ENCODE results near the gene PSMD3.
"Not testable (repeated sequence)": the region's sequence is repeated elsewhere in the genome, so short reads cannot be mapped to it uniquely, and the experiment has no call there.

Gene PSMD3

DNA sequence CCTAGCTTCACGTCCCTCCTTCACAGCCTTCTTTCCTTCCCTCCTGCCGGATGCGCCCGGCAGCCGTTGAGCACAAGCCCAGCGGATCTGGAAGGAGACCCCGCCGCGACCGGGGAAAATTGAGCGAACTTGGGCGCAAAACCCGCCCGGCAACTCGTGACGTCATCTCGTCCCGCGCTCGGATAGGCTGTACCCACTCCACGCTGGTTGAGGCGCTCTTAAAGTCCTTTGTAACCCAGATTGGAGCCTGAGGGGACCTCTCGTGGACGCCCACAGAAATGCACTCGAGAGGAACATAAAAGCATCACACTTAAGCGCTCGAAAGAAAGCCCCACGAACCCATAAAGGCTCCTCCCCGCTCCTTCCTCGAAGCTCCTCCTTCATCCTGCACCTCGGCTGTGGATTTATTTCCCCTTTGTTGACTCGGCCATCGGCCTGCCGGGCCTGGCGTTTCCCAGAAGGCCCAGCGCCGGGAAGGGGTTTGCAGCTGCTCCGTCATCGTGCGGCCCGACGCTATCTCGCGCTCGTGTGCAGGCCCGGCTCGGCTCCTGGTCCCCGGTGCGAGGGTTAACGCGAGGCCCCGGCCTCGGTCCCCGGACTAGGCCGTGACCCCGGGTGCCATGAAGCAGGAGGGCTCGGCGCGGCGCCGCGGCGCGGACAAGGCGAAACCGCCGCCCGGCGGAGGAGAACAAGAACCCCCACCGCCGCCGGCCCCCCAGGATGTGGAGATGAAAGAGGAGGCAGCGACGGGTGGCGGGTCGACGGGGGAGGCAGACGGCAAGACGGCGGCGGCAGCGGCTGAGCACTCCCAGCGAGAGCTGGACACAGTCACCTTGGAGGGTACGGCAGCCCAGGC lies at the start of gene PSMD3:
TSS of gene PSMD3 (plus strand) at position 457 of the 856 bp plus-strand sequence. CDS start at position 621, 164 bp downstream.
- DNase-seq (ENCODE audit: low spot score), result peak; percentile 75

DNA sequence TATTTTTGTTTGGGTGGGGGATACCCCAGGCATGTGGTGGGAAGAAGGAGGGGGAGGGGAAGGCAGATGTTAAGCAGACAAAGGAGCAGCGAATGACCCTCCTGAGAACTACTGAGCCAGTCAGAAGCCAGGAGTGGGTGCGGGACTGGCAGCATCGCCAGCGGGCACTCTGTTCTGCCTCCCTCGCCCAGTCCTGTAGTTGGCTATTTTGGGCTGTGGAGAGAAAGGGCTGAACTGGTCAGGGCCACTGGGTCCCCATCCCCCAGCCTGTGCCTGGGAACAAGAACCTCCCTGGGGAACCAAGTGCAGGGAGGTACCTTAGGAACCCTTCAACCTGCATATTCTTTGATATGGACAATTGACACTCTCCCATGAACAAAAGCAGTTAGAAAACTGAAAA lies 46.7 kb upstream of the PSMD3 start:
- DNase-seq (ENCODE audit: low spot score), result no peak

DNA sequence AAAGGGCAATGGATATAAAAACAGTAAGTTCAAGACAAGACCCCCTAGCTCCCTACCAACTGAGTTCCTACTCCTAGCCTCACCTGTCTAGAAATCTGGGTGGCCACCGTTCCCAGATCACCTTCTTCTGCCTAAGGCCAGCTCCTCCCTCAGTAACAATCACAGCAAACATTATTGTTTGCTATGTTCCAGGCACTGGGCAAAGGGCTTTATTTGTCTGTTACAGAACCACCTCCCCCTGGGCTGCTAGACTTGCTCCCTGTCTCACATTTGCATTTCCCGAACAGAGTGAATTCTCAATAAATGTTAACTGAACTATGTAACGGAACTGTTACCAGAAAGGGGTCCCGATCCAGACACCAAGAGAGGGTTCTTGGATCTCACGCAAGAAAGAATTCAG lies 46.3 kb upstream of the PSMD3 start:
- DNase-seq (ENCODE audit: low spot score), result no peak

DNA sequence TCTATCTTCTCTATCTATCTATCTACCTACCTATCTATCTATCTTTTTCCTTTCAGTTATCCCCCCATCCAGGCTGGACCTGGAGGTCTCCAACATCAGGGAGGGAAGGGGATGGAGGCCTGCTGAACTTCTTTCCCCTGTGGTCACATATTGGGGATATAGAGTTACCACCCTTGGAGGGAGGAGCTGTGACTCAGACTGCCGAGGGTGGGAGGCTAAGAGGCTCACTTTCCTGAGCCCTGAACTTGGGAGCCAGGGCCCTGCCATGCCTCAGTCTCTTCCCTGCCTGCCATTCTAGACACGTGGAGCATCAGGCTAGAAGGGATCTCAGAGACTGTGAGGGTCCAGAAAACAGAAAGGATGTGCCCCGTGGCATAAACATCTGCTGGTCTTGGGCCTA lies 44.7 kb upstream of the PSMD3 start:
- no peak for DNase-seq (ENCODE audit: low spot score)

DNA sequence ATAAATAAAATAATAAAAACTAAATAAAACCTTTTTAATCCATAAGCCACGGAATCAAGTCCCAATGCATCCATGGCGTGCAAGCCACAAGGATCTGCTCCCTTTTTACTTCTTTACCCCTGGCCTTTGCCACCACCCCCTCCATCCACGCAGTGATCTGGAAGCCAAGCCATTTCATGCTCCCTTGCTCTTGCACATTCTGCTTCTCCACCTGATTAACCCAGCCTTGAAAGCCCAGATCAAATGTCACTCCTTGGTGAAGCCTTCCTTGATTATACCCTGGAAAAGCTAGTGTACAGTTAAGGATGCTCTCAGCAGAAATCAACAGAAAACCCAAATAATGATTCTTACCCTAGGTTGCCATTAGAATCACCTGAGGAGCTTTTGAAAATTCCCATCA lies 43.2 kb upstream of the PSMD3 start:
- DNase-seq (ENCODE audit: low spot score), result no peak

DNA sequence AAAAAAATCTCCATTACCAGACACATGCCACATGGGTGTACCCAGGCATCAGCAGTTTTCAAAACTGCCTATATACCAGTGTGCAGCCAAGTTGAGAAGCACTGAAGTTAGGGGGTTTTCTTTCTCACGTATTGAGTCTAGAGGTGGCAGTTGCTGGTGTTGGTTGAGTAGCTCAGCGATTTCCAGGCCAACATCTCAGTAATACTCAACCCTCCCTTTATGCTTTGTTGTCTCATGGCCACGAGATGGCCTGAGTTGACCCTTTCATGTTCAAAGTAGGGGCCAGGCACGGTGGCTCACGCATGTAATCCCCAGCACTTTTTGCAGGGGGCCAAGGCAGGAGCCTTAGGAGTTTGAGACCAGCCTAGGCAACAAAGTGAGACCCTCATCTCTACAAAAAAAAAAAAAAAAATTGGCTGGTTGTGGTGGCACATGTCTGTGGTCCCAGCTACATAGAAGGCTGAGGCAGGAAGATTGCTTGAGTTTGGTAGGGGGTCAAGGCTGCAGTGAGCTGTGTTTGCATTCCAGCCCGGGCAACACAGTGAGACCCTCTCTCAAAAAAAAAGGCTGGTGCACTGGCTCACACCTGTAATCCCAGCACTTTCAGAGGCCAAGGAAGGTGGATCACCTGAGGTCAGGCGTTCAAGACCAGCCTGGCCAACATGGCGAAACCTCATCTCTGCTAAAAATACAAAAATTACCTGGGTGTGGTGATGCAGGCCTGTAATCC lies 42.3 kb upstream of the PSMD3 start:
- DNase-seq (ENCODE audit: low spot score), result no peak

DNA sequence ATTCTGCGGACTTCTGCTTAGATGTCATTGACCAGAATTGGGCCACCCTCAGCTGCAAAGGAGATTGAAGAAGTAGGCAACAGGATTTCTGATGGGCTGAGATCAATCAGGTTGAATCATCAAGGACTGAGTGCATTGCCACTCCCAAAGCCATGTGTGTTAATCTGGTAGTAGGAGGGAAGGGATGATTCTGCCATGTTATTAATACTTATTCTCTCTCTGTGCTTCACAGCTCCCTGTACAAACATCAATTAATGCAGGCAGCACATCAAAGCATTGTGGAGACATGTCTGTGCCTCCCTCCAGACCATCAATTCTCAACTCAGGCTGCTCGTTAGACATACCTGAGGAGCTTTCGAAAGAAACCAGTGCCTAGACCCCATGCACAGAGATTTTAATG lies 41.5 kb upstream of the PSMD3 start:
- no peak for DNase-seq (ENCODE audit: low spot score)

DNA sequence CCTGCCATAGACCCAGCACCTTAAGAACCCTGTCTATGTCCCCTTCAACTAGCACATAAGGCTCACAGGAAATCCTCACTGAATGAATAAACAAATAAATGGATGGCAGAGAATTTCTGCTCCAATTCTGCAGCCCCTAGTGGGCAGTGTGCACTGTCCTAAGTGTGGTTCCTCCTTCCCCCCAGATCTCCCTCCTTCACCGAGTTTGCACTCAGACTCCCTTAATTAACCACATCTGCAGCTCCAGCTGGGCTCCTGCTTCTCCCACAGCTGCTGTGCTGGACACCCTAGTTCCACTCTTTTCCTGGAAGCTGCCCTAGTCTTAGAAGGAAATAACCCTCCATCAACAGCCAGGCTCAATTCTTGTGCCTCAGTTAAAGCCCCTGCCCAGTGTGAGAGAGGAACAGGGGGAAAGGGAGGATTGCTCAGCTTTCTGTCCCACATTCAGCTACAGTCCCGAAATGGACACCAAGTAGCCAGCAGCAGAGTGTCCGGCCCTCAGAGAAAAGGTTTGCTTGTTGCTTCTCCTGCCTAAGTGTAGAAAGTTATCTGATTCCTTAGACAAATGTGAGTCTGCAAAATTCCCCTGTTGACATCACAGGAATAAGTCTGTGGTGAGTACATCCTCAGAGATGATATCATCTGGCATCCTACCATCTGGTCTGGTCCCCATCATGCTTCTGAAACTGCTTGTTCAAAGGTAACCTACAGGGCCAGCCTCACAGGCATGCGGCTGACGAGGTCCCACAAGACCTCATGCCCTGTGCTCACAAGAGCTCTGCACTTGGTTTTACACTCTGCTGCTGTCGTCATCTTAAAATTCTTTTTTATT lies 40.8 kb upstream of the PSMD3 start:
- DNase-seq (ENCODE audit: low spot score), result no peak

DNA sequence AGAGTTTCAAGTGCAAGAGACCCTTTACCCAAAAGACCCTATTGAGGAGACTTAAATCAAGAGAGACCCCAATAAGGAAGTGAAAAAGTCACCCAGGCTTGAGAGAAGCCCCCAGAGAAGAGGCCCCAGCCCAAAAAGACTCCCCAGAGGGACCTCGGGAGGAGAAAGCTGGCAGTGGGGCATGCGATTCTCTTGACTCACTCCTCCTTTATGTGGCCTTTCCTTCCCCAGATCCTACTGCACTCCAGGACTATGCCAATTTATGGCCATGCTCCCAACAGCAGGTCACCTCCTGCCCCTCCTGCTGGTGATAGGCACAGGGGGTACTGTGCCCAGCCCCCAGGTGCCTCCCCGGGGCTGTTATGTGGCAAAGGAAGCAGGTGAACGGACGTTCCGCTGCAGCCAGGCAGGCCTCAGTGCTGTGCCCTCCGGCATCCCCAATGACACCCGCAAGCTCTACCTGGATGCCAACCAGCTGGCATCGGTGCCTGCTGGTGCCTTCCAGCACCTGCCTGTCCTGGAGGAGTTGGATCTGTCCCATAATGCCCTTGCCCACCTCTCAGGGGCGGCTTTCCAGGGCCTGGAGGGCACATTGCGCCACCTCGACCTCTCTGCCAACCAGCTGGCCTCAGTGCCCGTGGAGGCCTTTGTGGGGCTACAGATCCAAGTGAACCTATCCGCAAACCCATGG lies 36.8 kb upstream of the PSMD3 start:
- DNase-seq (ENCODE audit: low spot score), result no peak

DNA sequence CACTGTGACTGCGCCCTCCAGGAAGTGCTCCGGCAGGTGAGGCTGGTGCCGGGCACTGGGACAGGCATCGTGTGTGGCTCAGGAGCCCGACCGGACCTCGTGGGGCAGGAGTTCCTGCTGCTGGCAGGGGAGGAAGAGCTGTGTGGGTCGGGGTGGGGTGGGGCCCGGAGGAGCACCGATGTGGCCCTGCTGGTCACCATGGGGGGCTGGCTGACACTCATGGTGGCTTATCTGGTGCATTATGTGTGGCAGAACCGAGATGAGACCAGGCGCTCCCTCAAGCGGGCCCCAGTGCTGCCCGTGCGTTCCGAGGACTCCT lies 36.3 kb upstream of the PSMD3 start:
- no peak for DNase-seq (ENCODE audit: low spot score)

DNA sequence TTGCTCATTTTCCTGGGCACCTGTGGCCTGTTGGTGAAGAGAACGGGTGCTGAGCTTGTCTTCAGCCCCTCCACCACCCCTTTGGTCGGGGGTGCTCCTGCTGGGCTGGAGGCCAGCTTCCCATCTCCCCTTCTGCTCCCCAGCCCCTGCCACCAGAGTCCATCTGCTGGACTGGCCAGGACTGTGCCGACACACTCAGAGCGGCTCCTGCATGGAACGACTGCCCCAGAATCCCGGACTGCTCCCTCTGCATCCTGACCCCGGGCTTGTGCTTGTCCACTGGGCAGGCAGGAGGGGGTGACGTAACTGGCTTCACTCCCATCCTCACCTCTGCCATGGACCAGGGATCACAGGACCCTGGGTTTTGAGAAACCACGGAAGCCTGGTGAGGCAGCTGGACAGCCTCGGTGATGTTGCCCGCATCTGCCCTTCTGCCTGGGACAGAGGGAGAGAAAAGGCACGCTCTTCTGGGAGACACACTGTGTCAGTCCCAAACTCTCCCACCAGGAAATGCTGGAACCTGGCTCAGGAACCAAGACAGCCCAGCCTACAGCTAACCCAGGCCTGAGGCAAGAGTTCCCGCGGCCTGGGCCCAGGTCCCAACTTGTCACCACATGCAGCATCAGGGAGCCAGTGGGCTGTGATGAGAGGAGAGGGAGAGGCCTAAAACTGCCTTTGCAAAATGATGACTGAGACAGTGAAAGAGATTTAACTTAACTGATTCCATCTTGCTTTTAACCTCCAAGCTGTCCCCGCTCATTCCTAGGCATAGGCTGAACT lies 33.9 kb upstream of the PSMD3 start:
- DNase-seq (ENCODE audit: low spot score), result no peak

DNA sequence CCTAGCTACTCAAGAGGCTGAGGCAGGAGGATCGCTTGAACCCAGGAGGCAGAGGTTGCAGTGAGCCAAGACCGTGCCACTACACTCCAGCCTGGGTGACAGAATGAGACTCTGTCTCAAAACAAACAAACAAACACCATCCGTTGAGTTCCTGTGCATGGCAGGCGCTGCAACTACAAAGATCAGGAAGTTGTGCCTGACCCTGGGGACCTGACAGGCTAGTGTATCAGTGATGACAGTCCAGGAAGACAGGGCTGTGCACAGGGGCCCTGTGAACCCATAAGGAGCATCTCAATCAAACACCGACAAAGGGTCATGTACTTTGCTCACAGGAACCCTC lies 32.1 kb upstream of the PSMD3 start:
- DNase-seq (ENCODE audit: low spot score), result not testable (repeated sequence)

DNA sequence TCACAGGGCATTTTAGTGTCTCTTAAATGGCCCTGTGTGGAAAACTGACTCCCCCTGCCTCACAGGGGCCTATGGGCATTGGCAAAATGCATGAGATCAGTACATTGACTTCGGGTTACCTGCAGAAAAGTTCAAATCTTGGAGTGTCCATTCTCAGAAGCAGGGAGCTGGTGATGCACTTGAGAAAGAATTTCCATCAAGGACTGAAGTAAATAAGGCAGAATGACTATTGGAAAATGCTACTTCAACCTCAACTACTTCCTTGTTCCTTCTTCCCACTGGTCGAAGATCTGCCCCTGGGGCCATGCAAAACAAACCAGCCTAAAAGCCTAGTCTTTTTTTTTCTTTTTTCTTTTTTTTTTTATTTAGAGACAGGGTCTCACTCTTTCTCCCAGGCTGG lies 31.6 kb upstream of the PSMD3 start:
- DNase-seq (ENCODE audit: low spot score), result no peak

DNA sequence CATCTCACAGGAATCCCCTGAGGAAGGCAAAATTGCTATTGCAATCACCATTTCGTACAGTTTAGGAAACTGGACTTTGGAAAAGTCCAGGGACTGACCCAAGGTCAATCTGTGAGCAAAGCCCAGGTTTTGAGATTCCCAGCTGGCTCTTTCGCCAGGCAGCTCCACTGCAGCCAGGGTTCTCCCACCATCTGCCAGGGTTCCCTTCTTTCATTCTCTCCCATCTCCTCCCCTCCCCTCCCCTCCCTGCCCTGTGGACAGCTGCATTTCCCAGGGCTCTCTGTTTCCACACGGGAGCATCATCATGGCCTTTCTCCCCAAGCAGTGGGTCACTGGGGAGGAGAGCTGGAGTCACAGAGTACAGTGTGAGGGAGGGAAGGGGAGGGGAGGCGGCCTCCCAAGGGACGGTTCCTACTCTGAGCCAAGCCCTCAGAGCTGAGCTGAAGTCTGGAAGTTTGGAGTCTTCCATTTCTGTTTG lies 29.7 kb upstream of the PSMD3 start:
- DNase-seq (ENCODE audit: low spot score), result no peak

DNA sequence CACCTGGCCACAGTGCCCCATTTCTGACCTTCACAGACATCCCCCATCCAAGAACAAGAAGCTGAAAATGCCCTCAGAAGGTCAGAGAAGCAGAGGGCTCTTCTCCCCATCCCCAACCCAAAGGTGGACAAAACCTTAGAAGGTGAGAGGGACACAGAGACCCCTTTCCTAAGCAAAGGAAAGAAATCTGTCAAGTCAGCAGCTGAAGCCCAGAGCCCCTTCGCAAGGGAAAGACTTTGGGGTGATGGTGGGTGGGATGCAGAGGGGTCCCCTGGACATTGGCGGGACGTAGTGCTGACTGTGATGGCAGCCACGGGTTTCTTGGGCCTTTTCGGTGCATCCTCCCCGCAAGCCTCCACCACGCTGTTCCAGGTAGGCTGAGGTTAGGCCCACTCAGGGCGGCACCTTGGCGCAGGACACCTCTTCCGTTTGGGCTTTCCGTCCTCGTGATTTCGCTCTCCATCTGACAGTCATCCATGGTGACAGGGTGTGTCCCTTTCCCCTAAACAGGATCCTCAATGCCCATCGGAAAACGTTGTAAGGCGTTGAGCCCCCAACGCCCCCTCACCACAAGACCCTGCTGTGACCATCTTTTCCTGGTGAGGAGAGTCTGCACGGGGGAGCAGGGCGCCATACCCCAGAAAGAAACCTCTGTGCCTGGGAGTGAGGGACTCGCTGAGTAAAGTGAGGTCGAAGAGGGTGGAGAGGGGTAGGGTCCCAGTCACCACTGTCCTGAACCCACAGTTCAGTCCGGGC lies 28.5 kb upstream of the PSMD3 start:
- DNase-seq (ENCODE audit: low spot score), result no peak

DNA sequence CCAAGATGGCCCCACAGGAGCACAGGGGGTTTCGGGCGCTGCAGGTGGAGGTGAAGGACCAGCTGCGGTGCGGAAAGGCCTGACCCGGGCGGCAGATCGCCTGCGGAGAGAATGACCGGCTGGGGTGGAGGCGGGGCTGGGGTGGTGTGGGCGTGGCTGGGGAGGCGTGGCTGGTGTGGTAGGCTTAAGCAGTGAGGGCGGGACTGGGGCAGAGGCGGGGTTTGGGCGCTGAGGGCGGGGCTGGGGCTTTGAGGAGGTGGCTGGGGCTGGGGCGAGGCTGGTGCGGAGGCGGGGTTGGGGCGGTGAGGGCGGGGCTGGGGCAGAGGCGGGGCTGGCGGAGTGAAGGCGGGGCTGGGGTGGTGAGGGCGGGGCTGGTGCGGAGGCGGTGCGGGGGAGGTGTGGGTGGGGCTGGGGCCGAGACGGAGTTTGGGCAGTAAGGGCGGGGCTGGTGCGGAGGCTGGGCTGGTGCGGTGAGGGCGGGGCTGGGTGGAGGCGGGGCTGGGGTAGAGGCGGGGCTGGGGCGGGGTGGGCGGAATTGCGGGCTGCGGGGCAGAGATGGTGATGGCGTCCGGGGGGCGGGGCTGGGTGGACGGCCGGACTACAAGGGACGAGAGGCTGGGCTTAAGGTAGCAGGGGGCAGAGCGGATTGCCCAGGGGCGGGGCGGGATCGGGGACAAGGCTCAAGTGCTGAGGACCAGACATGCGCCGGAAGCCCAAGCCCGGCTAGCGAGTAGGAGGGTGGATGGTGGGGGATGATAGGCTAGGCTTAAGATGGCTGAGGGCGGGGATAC lies 27.7 kb upstream of the PSMD3 start:
- DNase-seq (ENCODE audit: low spot score), result peak; percentile 76

DNA sequence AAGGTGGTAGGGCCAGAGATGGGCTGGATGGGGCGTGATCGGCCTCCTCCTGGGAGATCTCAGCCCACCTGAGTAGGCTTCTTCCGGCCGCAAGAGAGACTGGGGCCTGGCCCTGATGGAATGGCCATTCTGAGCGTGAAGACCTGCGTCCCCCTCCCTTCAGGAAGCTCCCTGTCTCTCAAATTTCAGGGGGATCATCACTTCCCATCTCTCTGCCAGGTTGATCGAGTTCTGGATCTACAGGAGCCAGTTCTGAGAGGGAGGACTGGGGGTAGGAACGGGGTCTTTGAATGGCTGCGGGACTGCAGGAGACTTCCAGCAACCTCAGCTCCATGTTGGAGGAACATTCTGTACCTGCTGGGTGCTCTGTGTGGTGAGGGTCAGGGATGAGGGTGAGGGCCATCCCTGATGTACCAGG lies 27.1 kb upstream of the PSMD3 start:
- no peak for DNase-seq (ENCODE audit: low spot score)

DNA sequence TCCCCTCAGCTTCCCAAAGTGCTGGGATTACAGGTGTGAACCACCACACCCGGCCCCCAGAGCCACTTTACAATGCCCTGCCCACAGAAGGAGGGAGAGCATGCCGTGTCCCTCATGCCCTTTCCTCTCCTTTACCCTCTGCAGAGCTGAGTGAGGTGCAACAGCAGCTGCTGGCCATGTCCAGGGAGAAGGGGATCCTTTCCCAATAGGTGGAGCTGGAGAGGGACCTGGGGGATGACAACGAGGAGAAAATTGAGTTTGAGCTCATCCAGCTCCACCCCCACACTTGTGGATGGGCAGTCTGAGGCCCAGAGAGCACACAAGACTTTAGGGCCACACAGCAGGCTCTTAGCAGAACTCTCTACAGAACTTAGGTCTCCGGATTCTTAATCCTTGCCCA lies 25.7 kb upstream of the PSMD3 start:
- no peak for DNase-seq (ENCODE audit: low spot score)

DNA sequence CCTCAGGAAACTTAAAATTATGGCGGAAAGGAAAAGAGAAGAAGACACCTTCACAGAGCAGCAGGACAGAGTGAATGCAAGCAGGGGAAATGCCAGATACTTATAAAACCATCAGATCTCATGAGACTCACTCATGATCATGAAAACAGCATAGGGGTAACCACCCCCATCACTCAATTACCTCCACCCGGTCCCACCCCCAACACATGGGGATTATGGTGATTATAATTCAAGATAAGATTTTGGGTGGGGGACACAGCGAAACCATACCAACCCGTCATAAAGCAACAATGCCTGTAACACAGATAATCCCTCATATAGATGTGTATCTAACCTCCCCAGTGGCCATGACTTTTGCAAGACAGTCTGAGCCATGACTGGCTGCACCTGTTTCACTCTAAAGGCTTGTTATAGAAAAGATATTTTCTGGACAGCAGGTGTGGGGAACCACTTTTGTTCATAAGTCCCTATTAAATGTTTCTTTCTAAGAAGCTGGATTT lies 24.8 kb upstream of the PSMD3 start:
- DNase-seq (ENCODE audit: low spot score), result no peak

Measured in HuH-7.5 (cell line).